ENCODE data around the gene LHX2.

Gene LHX2

GRCh38 chr9:124044448-124044847 lies 32.9 kb downstream of the LHX2 start:
- no peaks in the 10 kb centered on the region for H3K36me3 ChIP-seq (ENCODE audit: control insufficient read depth, insufficient read depth, low read length)
- H3K27me3 ChIP-seq (ENCODE audit: control insufficient read depth, insufficient read depth, low read length), result peaks cover 75% of the 10 kb centered on the region
- no peak overlapping the region for H3K4me3 ChIP-seq (ENCODE audit: low read length)
- no peak overlapping the region for H3K9ac ChIP-seq (ENCODE audit: low read length)
- H3K9me3 ChIP-seq (ENCODE audit: control insufficient read depth, low read length), result no peaks in the 10 kb centered on the region
- peaks cover 7% of the 10 kb centered on the region for H3K4me1 ChIP-seq (ENCODE audit: control insufficient read depth, insufficient read depth, low read length)

- H3K9me3 ChIP-seq (ENCODE audit: control insufficient read depth, low read length), result no peaks in the 10 kb centered on the region
- no peak overlapping the region for H3K9ac ChIP-seq (ENCODE audit: low read length)
- peaks cover 7% of the 10 kb centered on the region for H3K4me1 ChIP-seq (ENCODE audit: control insufficient read depth, insufficient read depth, low read length)
- no peak overlapping the region for H3K4me3 ChIP-seq (ENCODE audit: low read length)
- H3K36me3 ChIP-seq (ENCODE audit: control insufficient read depth, insufficient read depth, low read length), result no peaks in the 10 kb centered on the region
- peaks cover 67% of the 10 kb centered on the region for H3K27me3 ChIP-seq (ENCODE audit: control insufficient read depth, insufficient read depth, low read length)
Measured at GRCh38 chr9:124045076-124045829, 33.7 kb downstream of the LHX2 start.

GRCh38 chr9:124045830-124046177 lies 34.2 kb downstream of the LHX2 start:
- H3K27me3 ChIP-seq (ENCODE audit: control insufficient read depth, insufficient read depth, low read length), result peaks cover 62% of the 10 kb centered on the region
- no peak overlapping the region for H3K9ac ChIP-seq (ENCODE audit: low read length)
- no peaks in the 10 kb centered on the region for H3K9me3 ChIP-seq (ENCODE audit: control insufficient read depth, low read length)
- H3K4me3 ChIP-seq (ENCODE audit: low read length), result no peak overlapping the region
- H3K4me1 ChIP-seq (ENCODE audit: control insufficient read depth, insufficient read depth, low read length), result peaks cover 7% of the 10 kb centered on the region
- no peaks in the 10 kb centered on the region for H3K36me3 ChIP-seq (ENCODE audit: control insufficient read depth, insufficient read depth, low read length)

GRCh38 chr9:124046189-124046588 lies 34.6 kb downstream of the LHX2 start:
- Histone ChIP-seq H3K36me3 (ENCODE audit: control insufficient read depth, insufficient read depth, low read length) (no peaks in the 10 kb centered on the region), H3K27me3 (ENCODE audit: control insufficient read depth, insufficient read depth, low read length) (peaks cover 58% of the 10 kb centered on the region), H3K9ac (ENCODE audit: low read length) (no peak overlapping the region), H3K9me3 (ENCODE audit: control insufficient read depth, low read length) (no peaks in the 10 kb centered on the region), H3K4me3 (ENCODE audit: low read length) (no peak overlapping the region), H3K4me1 (ENCODE audit: control insufficient read depth, insufficient read depth, low read length) (peaks cover 4% of the 10 kb centered on the region)

- Histone ChIP-seq H3K9ac (ENCODE audit: low read length) (no peak overlapping the region), H3K9me3 (ENCODE audit: control insufficient read depth, low read length) (no peaks in the 10 kb centered on the region), H3K36me3 (ENCODE audit: control insufficient read depth, insufficient read depth, low read length) (no peaks in the 10 kb centered on the region), H3K27me3 (ENCODE audit: control insufficient read depth, insufficient read depth, low read length) (peaks cover 53% of the 10 kb centered on the region), H3K4me1 (ENCODE audit: control insufficient read depth, insufficient read depth, low read length) (no peaks in the 10 kb centered on the region), H3K4me3 (ENCODE audit: low read length) (no peak overlapping the region)
Measured at GRCh38 chr9:124047251-124047672, 35.7 kb downstream of the LHX2 start.

GRCh38 chr9:124050955-124051354 lies 39.4 kb downstream of the LHX2 start:
- Histone ChIP-seq H3K9ac (ENCODE audit: low read length) (no peak overlapping the region), H3K4me1 (ENCODE audit: control insufficient read depth, insufficient read depth, low read length) (no peaks in the 10 kb centered on the region), H3K4me3 (ENCODE audit: low read length) (no peak overlapping the region), H3K9me3 (ENCODE audit: control insufficient read depth, low read length) (no peaks in the 10 kb centered on the region), H3K36me3 (ENCODE audit: control insufficient read depth, insufficient read depth, low read length) (no peaks in the 10 kb centered on the region), H3K27me3 (ENCODE audit: control insufficient read depth, insufficient read depth, low read length) (peaks cover 27% of the 10 kb centered on the region)

- H3K36me3 ChIP-seq (ENCODE audit: control insufficient read depth, insufficient read depth, low read length), result no peaks in the 10 kb centered on the region
- H3K4me1 ChIP-seq (ENCODE audit: control insufficient read depth, insufficient read depth, low read length), result no peaks in the 10 kb centered on the region
- no peak overlapping the region for H3K9ac ChIP-seq (ENCODE audit: low read length)
- H3K27me3 ChIP-seq (ENCODE audit: control insufficient read depth, insufficient read depth, low read length), result peaks cover 20% of the 10 kb centered on the region
- H3K4me3 ChIP-seq (ENCODE audit: low read length), result no peak overlapping the region
- no peaks in the 10 kb centered on the region for H3K9me3 ChIP-seq (ENCODE audit: control insufficient read depth, low read length)
Measured at GRCh38 chr9:124052401-124052800, 40.8 kb downstream of the LHX2 start.

- H3K4me1 ChIP-seq (ENCODE audit: control insufficient read depth, insufficient read depth, low read length), result no peaks in the 10 kb centered on the region
- H3K36me3 ChIP-seq (ENCODE audit: control insufficient read depth, insufficient read depth, low read length), result no peaks in the 10 kb centered on the region
- no peak overlapping the region for H3K9ac ChIP-seq (ENCODE audit: low read length)
- no peaks in the 10 kb centered on the region for H3K9me3 ChIP-seq (ENCODE audit: control insufficient read depth, low read length)
- H3K4me3 ChIP-seq (ENCODE audit: low read length), result no peak overlapping the region
- peaks cover 18% of the 10 kb centered on the region for H3K27me3 ChIP-seq (ENCODE audit: control insufficient read depth, insufficient read depth, low read length)
Measured at GRCh38 chr9:124054582-124055227, 43.1 kb downstream of the LHX2 start.

- Histone ChIP-seq H3K4me1 (ENCODE audit: control insufficient read depth, insufficient read depth, low read length) (peaks cover 7% of the 10 kb centered on the region), H3K9me3 (ENCODE audit: control insufficient read depth, low read length) (no peaks in the 10 kb centered on the region), H3K4me3 (ENCODE audit: low read length) (no peak overlapping the region), H3K36me3 (ENCODE audit: control insufficient read depth, insufficient read depth, low read length) (no peaks in the 10 kb centered on the region), H3K27me3 (ENCODE audit: control insufficient read depth, insufficient read depth, low read length) (peaks cover 18% of the 10 kb centered on the region), H3K9ac (ENCODE audit: low read length) (no peak overlapping the region)
Measured at GRCh38 chr9:124060844-124061605, 49.5 kb downstream of the LHX2 start.

GRCh38 chr9:124062172-124062571 lies 50.6 kb downstream of the LHX2 start:
- Histone ChIP-seq H3K4me1 (ENCODE audit: control insufficient read depth, insufficient read depth, low read length) (peaks cover 7% of the 10 kb centered on the region), H3K9me3 (ENCODE audit: control insufficient read depth, low read length) (no peaks in the 10 kb centered on the region), H3K4me3 (ENCODE audit: low read length) (no peak overlapping the region), H3K27me3 (ENCODE audit: control insufficient read depth, insufficient read depth, low read length) (peaks cover 15% of the 10 kb centered on the region), H3K36me3 (ENCODE audit: control insufficient read depth, insufficient read depth, low read length) (no peaks in the 10 kb centered on the region), H3K9ac (ENCODE audit: low read length) (no peak overlapping the region)

GRCh38 chr9:124066783-124067577 lies 55.4 kb downstream of the LHX2 start:
- Histone ChIP-seq H3K36me3 (ENCODE audit: control insufficient read depth, insufficient read depth, low read length) (no peaks in the 10 kb centered on the region), H3K27me3 (ENCODE audit: control insufficient read depth, insufficient read depth, low read length) (peaks cover 6% of the 10 kb centered on the region), H3K9me3 (ENCODE audit: control insufficient read depth, low read length) (no peaks in the 10 kb centered on the region), H3K9ac (ENCODE audit: low read length) (no peak overlapping the region), H3K4me1 (ENCODE audit: control insufficient read depth, insufficient read depth, low read length) (no peaks in the 10 kb centered on the region), H3K4me3 (ENCODE audit: low read length) (no peak overlapping the region)

Data from mucosa of stomach (tissue), 1 donor.